NK-92 (cell line): ENCODE results near the gene BRICD5.

Experiments
- DNase-seq: peaks from one replicate; lab custom pipeline; 2025; ENCODE audit not compliant: unreplicated experiment; lab: John Stamatoyannopoulos, UW

BRICD5 gene

GRCh38 chr16:2181952-2182351 is 28.7 kb downstream of the BRICD5 start:
- DNase-seq = no peak

- DNase-seq = no peak
These were observed 29.4 kb downstream of the BRICD5 start for GRCh38 chr16:2180962-2181923.

- no peak for DNase-seq
These were observed 30.2 kb downstream of the BRICD5 start for GRCh38 chr16:2180461-2180860.

- no peak for DNase-seq
These were observed 31.1 kb downstream of the BRICD5 start for GRCh38 chr16:2179576-2179975.

- no peak for DNase-seq
These were observed 31.6 kb downstream of the BRICD5 start for GRCh38 chr16:2179107-2179501.

GRCh38 chr16:2178321-2179106 is 32.1 kb downstream of the BRICD5 start:
- no peak for DNase-seq

- no peak for DNase-seq
These were observed 33.1 kb downstream of the BRICD5 start for GRCh38 chr16:2177561-2177960.

GRCh38 chr16:2177101-2177500 is 33.6 kb downstream of the BRICD5 start:
- no peak for DNase-seq

- no peak for DNase-seq
These were observed 34.6 kb downstream of the BRICD5 start for GRCh38 chr16:2176047-2176446.

GRCh38 chr16:2175454-2175853 is 35.2 kb downstream of the BRICD5 start:
- no peak for DNase-seq

- DNase-seq = no peak
These were observed 36.1 kb downstream of the BRICD5 start for GRCh38 chr16:2174396-2175131.

GRCh38 chr16:2173916-2174315 is 36.7 kb downstream of the BRICD5 start:
- no peak for DNase-seq

- DNase-seq = no peak
These were observed 37.3 kb downstream of the BRICD5 start for GRCh38 chr16:2173366-2173765.

GRCh38 chr16:2172688-2173335 is 37.9 kb downstream of the BRICD5 start:
- no peak for DNase-seq

- no peak for DNase-seq
These were observed 39.0 kb downstream of the BRICD5 start for GRCh38 chr16:2171601-2172178.

GRCh38 chr16:2170587-2171435 is 39.9 kb downstream of the BRICD5 start:
- no peak for DNase-seq

GRCh38 chr16:2170080-2170479 is 40.6 kb downstream of the BRICD5 start:
- no peak for DNase-seq

- DNase-seq = no peak
These were observed 43.5 kb downstream of the BRICD5 start for GRCh38 chr16:2167068-2167638.
